HuH-7 (cell line): ENCODE results near the gene NOD1.
A peak's percentile ranks its signal among the peaks of the same experiment; 100 is the strongest.
"Not testable (repeated sequence)": the region's sequence is repeated elsewhere in the genome, so short reads cannot be mapped to it uniquely, and the experiment has no call there.

Source experiments
- DNase-seq: peaks from one replicate; pipeline ENCODE4 v3.0.0; 2011; ENCODE audit warnings: low spot score

Gene NOD1

DNA sequence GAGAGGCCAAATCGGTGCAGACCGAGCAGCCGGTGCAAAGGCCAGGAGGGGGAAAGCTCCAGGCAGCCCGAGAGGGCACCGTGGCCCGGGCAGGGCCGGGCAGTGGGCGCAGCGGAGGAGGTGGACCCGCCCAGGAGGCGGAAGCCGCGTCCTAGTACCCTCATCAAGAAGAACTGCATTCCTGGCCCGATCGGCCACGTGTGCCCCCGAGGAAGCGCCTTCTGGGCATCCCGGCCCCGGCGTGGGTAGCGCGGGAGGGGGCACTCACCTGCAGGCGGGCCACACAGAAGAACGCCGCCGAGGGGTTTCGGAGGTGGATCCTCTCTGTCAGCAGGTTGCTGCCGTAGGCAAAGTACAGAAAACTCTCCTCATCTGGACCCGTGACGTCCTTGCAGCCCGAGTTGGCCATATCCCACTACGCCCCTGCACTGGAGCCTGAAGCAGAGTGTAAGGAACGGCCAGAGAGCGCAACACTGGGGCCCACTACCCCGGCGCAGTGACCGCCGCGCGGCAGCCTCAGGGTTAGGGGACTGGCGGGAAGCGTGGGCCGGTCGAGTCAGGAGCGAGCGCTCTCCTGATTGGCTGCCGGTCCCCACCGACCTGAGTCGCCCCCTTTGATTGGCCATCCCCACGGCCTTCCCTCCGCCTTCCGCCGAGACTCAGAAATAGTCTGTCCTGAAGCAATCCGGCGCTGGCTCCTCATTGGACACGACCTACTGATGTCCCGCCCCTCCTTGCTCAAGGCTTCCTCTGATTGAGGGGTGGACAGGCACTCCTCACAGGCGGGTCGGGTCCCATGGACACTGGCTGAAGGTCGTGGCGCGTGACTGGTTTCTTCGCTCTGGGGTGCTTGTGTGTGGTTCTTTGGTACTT is 26.0 kb upstream of the NOD1 start, which contains the start of gene GGCT:
GGCT (minus strand) TSS at position 529 of the 873 bp plus-strand sequence; CDS start at position 409, 120 bp downstream.
- peak; percentile 97 for DNase-seq

DNA sequence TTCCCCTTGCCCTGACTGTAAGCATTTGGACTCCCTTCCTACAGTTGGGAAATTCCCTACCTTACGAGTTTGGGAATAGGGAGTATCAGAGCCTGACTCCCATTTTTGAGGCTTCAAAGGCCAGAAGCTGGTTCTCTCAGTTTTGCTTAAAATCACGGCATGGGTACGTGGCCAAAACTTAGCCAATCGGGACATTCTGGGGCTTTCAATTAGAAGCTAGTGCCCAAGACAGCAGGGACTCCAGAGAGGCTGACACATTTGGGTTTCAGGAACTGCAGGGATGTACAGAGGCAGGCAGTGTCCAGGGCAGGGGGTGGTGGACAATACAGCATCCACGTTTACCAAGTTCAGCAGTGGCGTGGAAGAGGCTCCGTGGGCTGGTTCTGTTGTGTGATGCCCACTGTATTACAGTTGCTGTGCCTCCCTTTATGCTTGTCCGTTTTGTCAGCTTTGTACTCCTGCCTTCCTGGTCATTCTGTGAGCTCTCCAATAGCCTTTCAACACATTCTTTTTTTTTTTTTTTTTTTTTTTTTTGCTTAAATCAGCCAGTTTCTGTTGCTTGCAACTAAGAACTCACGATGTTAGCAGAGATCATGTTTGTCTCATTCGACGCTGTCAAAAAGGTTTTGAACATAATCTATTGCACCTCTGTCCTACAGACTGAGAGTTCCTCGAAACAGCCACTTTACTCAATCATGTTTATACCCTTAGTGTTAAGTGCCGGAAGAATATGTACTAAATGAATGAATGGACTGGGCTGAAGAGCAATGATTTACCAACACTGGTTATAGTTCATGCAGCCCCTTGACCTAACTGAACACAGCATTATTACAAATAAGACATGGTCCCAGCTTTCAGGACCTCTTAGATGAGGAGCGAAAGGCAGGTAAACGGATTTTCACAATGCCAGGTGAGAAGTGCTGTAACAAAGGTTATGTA is 25.0 kb upstream of the NOD1 start:
- no peak for DNase-seq

DNA sequence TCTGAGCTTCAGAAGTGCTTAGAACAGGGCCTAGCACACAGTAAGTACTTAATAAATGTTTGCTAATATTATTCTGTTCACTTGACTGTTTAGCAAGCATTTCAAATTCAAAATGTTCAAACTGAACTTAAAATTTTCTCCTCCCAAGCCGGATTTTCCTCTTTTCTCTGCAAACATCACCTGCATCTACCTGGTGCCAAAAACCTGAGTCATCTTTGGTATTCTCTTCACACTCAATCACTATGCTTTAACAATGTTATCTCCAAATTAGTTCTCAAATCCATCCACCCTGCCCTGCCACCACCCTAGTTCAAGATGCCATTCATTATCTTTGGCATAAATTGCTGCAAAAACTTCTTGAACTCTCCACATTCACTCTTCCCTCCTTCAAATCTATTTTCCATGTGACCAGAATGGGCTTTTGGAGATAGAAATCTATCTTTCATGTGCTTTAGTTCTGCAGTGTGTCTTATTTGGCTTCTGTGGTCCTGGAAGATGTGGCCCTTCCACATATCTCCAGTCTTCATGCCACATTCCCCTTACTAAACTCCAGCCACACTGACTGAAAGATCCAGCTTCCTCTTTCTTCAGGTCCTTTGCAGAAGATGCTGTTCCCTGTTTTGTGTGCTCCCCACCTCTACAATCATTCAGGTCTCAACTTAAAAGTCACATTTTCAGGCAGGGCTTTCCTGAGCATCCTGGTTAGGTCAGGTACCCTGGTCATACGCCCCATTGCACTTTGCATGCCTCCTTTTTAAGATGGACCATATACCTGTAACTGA is 24.1 kb upstream of the NOD1 start:
- DNase-seq, result no peak

DNA sequence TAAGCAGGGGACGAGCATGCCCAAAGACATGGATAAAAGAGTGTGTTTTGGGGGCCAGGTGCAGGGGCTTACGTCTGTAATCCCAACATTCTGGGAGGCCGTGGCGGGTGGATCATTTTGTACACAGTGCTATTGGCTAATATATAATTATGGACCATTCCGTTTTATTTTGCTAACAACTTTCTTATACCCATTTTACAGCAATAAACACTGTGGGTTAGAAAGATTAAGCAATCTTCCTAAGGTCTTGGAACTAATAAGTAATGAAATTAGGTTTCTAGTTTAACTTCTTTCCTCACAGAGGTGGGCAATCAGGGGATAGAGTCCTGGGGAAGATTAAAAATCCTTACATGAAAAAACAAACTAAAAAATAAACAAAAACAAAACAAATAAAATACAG is 22.7 kb upstream of the NOD1 start:
- no peak for DNase-seq

DNA sequence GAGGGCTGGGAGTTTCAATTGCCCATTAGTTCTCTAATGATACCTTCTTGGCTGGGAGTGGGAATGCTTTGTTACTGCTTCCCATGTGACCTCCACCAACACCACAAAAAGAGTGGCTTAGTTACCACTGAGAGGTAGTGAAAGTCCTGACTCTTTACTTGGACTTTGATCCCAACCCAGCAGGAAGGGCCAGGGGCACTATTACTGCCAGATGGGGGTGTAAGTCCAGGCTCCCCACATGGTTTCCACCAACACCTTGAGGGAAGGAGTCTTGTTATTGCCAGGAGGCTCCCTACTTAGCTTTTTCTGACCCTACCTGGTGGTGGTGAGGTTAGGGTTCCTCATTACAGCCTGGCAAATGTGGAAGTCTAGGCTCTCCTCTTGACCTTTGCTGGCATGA is 14.6 kb upstream of the NOD1 start:
- DNase-seq, result peak; percentile 25

DNA sequence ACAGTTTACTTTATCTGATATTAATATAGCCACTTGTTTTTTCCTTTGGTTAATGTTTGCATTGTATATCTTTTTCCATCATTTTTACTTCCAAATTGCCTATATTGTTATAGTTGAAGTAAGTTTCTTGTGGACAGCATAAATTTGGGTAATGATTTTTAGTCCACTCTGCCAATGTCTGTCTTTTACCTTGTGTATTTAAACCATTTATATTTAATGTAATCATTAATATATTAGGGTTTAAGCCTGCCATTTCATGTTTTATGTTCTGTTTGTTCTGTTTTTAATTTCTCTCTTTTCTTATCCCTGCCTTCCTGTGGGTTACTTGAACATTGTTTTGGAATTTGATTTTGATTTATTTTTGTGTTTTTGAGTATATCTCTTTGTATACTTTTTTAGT is 12.8 kb upstream of the NOD1 start:
- no peak for DNase-seq

DNA sequence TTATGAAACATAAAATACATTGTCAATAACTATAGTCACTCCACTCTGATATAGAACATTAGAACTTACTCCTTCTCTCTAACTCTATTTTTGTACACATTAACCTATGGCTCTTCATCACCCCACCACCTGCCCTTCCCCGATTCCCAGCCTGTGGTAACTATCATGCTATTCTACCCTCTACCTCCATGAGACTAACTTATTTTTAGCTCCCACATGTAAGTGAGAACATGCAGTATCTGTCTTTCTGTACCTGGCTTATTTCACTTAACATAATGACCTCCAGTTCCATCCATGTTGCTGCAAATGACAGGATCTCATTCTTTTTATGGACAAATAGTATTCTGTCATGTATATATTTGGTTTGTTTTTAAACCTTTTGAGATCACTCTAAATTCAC is 8.8 kb upstream of the NOD1 start:
- DNase-seq, result no peak

DNA sequence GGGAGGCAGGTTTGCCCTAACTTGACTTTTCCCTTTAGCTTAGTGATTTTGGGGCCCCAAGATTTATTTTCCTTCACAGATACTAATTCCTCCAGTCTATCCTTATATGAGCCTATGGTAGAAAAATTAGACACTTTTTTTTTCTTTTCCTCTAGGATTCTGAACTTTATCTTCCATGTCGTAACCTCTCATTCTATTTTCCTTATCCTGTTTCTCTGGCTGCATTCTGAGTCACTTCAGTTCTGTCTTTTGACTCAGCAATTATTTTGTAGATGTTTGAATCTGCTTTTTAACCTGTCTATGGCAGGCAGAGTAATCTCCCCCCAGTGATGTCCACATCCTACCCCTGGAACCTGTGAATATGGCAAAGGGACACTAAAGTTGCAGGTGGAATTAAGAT is 7.1 kb upstream of the NOD1 start:
- no peak for DNase-seq

DNA sequence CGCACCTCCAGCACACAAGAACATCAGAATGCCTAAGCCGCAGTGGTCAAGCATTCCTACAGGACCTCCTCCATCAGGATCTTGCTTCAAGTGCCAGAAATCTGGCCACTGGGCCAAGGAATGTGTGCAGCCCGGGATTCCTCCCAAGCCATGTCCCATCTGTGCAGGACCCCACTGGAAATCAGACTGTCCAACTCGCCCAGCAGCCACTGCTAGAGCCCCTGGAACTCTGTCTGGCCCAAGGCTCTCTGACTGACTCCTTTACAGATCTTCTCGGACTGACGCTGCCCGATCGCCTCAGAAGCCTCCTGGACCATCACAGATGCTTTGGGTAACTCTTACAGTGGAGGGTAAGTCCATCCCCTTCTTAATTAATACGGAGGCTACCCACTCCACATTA is 2.8 kb upstream of the NOD1 start:
- not testable (repeated sequence) for DNase-seq

DNA sequence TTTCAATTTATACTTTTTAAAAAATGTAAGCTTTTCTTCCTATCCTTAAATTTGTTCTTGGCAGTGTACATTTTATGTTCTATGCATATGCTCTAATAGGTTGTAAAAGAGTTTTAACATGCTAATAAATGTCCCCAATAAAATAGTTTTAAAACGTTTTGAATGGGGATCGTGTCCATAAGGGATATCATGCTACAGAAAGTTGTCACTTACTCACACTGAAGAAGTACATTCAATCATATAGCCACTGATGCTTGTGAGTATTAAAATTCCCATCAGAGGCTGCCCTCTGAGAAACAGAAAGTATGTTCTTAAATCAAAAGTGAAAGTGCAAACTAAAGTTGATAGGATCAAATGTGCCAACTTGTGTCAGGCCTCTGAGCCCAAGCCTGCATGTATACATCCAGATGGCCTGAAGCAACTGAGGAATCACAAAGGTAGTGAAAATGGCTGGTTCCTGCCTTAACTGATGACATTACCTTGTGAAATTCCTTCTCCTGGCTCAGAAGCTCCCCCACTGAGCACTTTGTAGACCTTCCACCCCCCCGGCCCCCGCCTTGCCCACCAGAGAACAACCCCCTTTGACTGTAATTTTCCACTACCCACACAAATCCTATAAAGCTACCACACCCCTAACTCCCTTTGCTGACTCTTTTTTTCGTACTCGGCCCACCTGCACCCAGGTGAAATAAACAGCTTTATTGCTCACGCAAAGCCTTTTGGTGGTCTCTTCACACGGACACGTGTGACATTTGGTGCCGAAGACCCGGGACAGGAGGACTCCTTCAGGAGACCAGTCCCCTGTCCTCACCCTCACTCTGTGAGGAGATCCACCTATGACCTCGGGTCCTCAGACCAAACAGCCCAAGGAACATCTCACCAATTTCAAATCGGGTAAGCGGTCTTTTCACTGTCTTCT is 877 bp upstream of the NOD1 start:
- no peak for DNase-seq

DNA sequence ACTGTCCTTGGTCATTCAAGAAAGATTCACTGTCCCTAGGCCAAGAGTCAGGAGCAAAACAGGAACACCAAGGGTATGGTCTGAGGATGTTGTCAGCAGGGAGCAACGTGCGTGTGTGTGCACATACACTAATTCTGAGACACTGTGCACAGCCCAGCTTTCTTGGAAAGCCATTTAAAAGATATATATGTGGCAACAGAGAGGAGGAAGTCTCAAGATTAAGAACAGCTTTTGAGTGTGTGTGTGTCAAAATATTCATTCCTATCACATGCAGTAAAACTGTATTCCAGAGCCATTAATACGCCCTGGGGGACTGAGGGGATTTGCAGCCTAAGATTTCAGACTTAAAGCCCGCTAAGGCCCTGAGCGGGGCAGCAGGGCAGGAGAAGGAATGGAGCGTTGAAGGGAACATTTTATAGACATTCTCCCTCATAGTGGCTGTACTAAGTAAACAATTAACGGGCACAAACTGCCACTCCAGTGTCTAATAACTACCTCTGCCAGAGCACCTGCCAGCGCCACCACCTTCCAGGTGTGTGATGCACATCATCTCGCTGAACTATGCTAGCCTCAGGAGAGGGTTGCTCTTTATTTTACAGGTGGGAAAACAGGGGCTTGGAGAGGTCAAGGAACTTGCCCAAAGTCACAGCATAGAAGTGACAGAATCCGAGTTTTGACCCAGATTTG is 2.0 kb downstream of the NOD1 start:
- DNase-seq, result no peak

DNA sequence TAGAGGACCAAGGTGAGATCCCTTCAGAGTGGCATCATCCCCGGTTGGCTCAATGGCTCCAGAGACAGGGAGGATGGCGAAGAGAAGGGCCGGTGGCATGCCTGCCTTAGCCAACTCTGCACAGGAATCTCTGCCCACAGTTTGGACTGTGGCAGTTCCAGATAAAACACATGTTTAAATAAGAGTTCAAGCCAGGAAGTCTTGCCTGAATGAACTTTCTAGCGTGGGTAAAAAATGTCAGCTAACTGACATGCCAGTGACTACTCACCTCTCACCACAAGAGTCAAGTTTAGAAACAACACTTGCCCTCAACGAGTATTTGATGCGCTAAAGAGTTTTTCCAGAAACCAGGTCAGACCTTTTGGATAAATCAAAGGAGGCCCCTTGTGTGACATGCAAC is 3.0 kb downstream of the NOD1 start:
- DNase-seq, result no peak

DNA sequence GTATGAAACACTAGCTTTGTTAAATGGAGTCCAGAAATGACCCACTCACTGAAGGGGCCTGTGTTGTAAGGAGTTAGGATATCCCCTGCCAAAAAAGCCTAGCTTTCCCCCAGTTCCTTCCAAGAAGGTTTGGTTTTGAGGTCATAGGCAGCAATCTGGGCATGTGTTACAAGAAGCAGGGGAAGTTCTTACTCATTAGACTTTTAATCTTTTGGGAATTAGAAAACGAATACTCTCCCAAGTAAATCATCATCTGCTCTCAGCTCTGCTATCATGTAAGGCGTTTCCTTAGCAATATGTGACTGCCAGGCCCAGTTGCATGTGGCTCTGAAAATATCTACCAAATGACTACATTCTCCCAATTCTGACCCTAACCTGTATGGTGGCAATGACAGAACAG is 3.7 kb downstream of the NOD1 start:
- DNase-seq, result no peak

DNA sequence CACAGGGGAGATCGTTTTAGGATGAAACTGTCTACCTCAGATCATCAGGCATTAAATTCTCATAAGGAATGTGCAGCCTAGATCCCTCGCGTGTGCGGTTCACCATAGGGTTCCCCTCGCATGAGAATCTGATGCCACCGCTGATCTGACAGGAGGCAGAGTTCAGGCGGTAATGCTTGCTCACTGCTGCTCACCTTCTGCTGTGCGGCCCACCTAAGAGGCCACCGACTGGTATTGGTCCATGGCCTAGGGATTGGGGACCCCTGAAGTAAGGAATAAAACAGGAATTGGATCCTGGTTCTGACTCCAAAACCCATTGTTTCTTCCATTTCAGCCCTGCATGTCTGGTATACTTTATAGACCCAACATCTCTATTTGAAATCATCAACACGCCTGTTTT is 4.1 kb downstream of the NOD1 start:
- DNase-seq, result no peak

DNA sequence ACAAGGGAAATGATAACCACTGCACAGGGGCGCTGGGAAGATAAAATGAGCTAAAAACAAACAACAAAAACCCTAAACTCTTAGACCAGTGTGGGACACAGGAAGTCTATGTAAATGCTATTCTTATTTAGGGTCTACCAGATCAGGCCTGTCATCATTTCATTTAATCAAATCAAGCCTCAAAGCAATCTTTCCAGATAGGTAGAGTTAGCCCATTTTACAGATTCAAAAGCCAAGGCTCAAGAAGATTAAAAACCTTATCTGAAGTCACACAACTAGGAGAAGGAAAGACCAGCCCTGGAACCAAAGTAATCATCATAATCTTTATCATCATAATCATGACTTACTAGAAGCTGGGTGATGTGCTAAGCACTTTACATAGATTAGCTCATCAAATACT is 4.7 kb downstream of the NOD1 start:
- no peak for DNase-seq

DNA sequence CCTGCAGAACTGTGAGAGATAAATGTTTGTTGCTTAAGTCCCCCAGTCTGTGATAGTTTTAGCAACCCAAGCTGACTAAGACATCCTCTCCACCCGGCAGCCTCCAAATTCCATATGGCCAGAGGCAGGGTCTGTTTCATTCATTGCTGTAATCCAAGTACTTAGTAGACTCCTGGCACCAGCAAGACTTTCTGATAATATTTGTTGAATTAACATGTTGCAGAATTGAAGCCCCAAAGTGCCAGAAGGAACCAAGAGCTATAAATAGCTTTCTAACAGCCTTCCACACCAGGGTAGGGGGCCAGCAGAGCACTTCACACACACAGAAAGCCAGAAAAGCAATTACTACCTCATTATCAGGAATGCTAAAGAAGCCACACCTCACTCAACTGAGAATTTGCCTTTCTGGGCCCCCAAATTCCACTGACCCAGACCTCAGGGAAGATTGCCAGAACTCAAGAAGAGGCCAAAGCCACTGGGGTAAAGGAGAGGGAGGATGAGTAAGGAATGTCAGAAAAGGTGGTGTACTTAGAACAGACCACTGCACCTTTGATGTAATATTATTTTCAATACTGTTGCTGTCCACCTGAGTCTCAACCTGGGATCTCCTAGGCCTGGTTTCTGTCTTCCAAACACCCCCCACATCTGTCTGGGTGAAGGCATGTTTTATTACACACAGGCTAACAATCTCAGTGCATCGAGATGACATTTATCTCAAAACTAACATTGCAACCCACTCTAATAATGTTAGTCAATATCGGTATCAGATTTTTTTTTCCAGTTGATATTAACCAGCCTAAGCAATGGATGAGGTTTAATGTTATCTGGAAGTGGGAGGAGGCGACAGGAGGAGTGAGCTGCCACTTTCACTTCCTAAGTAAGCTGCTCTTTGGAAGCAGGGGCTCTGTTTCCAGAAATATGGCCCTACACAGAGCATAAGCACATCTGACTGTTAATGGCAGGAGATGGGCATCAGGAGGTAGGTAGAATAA is 5.5 kb downstream of the NOD1 start:
- DNase-seq, result no peak

DNA sequence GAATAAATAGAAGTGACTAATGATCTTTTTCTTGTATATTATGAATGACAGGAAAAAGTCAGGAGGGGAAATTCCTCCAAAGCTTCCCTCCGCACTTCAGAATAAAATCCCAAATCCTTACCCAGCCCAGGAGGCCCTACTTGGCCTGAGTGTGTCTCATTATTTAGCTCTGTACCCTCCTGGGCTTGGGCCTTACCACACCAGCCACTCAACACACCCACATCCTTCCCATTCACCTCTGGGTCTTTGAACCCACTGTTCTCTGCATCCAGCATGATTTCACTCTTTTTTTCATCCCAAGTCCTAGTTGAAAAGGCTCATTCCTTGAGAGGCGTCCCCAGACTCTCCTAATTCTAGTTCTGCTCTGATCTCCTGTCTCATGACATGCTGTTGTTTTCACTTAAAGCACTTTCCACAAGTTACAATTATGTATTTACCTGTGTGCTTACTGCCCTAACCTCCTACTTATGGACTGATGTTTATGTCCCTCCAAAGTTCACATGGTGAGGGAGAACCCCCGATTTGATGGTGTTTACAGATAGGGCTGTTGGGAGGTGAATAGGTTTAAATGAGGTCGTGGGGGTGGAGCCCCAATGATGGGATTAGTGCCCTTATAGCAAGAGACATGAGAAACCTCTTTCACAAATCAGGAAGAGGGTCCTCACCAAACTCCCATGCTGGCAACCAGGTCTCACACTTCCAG is 6.4 kb downstream of the NOD1 start:
- DNase-seq, result no peak

DNA sequence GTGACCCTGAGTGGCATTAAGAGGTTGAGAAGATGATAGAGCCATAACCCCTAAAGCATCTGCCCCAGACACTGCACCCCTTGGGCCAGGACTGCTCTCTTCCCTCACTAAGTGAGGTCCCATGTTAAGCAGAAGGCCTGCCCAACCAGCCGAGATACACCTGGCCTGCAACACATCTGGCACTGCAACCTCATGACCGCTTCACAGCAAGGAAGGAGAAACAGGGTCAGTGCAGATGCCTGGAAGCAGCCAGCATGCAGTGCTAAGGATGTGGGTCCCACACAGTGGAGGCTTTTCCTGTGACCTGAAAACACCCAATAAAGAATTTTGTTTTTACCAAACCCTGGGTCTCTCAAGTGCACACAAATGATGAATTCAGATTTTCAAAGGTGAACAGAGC is 7.4 kb downstream of the NOD1 start:
- DNase-seq, result no peak

DNA sequence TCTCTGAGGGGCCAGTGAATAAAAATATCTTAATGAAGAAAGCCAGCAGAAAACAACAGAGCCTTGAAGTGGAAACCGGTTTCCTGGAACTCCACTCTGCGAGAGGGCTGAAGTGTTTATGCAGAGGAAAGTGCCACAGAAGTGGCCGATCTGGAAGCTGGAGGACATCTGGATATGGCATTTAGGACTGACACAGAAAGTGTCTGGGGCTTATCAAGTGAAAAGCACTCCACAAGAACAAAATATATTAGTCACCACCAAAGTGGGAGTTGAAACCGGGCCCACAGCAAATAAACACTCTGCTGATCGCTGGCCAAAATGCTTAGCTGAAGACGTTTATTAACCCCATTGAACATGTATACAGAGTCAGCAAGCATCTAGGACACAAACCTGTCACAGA is 7.8 kb downstream of the NOD1 start:
- DNase-seq, result no peak
